GM18498 (cell line): ENCODE results near the gene ATF5.

Experiments used
- ATAC-seq: cut with Tn5 transposase; IDR thresholded peaks from one replicate; pipeline ENCODE4 v1.9.1; 2021; ENCODE audit warnings: mild to moderate bottlenecking, moderate library complexity; ENCODE audit not compliant: unreplicated experiment

Gene ATF5

DNA sequence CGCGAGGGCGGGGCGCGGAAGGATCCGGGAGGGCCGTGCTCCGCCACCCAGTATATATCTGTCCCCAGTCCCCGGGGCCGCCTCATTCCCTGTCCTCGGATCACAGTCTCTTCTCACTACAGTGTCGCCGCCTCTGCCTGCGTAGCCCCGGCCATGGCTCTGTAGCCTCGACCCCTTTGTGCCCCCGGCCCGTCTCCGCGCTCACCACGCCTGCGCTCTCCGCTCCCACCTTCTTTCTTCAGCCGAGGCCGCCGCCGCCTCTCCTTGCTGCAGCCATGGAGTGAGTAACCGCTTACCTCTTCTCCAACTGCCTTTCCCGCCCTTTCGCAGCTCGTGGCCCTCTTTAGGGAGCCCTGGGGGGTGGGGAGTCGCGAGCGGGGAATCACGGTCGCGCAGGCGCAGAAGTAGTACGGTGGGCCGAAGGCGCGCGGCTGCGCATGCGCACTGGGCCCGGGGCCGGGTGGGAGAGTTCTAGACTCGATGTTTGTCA lies at the start of gene ATF5, which contains the start of gene NUP62:
TSS of gene ATF5 (plus strand) at position 85 of the 490 bp plus-strand sequence. CDS start 1,646 bp downstream, outside the sequence.
TSS of gene NUP62 (minus strand) at position 384 of the 490 bp plus-strand sequence. CDS start 19,697 bp downstream, outside the sequence.
- peak; percentile 58 for ATAC-seq

DNA sequence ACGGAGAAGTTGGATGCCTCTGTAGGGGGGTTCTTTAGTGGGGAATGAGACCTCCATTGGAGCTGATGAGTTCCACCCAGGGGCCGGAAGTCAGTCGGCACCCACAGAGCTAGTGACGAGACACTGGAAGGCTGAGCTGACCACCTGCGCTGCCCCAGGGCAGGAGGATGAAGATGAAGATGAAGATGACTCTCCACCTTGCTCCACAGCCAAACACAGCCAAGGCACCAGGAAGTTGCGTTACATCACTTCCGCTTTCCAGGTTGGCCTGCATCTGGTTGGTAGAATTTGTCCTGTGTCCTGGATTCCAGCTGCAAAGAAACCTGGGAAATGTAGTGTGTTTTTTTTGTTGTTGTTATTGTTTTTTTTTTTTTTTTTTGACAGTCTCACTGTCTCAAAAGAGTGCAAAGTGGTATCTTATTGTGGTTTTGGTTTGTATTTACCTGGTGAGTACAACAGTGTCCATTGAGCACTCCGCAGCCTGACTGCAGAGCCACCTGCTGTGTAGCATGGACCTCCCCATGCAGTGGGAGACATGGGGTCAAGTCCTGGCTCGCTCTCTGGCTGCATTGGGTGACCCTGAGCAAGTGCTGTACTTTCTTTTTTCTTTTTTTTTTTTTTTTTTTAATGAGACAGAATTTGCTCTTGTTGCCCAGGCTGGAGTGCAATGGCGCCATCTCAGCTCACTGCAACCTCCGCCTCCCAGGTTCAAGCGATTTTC lies 49.6 kb upstream of the ATF5 start:
- no peak for ATAC-seq

GRCh38 chr19:49880162-49880869 lies 48.7 kb upstream of the ATF5 start:
- ATAC-seq, result no peak

- ATAC-seq, result no peak
These were observed 47.8 kb upstream of the ATF5 start for GRCh38 chr19:49881186-49881585.

- no peak for ATAC-seq
These were observed 47.2 kb upstream of the ATF5 start for GRCh38 chr19:49881672-49882394.

DNA sequence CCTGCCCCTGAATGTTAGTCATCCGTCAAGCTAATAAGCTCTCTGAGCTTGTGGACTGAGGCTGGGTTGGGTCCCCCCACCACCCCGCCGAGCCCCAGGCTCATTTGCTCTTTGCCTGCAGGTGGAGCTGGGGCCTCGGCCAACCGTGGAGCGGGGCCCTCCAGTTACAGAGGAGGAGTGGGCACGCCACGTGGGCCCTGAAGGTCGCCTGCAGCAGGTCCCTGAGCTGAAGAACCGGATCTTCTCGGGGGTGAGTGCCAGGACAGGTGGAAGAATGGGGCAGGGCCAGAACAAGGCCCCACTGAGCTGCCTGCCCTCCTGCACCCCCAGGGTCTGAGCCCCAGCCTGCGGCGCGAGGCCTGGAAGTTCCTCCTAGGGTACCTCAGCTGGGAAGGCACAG lies 46.4 kb upstream of the ATF5 start:
- ATAC-seq, result no peak

- ATAC-seq, result no peak
These were observed 45.9 kb upstream of the ATF5 start for GRCh38 chr19:49883094-49883493.

DNA sequence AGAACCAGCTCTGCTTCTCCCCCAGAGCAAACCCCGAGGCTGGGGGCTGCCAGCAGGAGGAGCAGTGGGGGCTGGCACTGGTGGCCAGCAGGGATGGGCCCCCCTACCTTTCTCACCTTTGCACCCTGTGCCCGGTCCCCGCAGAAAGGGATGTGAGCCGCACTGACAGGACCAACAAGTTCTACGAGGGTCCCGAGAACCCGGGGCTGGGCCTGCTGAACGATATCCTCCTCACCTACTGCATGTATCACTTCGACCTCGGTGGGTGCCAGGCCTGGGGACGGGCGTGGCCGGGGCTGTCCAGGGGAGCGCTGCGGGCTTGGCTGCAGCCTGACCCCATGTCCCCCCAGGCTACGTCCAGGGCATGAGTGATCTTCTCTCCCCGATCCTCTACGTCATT lies 44.9 kb upstream of the ATF5 start:
- no peak for ATAC-seq

DNA sequence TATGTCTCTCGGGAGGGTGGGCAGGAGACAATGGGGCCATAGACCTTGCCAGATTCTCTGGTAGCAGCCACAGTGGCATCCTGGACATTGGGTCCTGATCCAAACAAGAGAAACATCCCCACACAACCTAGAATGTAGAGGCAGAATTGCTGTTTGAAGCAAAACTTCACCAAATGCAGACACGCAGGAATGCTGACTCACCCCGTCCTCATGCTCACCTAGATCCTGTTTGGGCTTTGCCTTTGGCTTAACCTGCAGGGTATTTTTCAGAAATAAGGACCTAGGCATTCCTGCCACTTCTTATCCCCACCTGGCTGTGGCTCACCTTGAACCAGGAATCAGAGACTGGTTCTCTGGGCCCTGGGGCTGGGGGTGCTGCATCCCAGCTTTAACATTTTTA lies 44.2 kb upstream of the ATF5 start:
- no peak for ATAC-seq

DNA sequence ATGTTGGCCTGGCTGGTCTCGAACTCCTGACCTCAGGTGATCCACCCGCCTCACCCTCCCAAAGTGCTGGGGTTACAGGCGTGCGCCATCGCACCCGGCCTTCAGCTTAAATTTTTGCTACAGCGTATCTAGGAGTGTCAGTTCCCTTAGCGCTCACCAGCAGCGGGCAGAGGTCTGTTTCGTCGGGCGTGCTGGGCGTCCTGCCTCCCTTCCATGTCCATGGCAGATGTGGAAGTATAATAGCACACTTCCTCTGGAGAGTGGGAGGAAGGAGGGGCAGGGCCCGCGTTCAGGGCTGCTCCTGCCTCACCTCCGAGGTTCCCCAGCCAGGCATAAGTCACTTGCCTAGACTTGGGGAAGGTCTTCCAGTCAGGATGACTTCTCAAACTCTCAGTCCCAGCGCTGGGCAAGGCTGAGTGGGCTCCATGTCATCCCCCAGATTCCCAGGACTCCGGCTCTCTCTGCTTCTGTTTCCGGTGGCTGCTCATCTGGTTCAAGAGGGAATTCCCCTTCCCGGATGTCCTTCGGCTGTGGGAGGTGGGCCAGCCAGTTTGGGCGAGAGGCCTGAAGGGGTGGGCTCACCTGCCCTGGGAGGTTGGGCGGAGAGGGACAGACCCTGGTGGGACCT lies 41.9 kb upstream of the ATF5 start:
- ATAC-seq, result no peak

- no peak for ATAC-seq
These were observed 41.1 kb upstream of the ATF5 start for GRCh38 chr19:49887665-49888509.

- no peak for ATAC-seq
These were observed 40.5 kb upstream of the ATF5 start for GRCh38 chr19:49888510-49888824.

DNA sequence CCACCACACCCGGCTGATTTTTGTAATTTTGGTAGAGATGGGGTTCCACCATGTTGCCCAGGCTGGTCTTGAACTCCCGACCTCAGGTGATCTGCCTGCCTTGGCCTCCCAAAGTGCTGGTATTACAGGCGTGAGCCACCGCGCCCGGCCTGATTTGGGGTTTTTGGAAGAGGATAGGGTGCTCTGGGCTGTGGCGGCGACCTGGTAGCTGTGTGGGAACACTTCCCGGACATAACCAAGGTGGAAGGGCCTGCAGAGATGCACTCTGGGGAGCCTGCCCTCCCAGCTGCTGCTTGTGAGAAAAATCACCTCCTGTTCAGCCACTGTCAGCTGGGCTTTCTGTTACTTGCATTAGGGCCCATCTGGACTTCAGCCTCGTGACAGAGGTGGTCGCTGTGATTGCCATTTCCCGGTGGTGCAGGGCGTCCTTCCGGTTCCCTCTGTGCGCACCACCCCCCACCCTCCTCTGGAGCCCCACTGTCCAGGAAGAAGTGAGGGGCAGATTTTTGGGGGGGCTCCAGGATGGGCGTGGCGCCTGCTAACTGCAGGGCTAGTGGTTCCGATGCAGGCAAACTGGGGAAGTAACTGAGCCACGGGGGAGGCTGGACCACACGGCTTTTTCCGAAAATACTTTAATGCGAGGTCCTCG lies 39.8 kb upstream of the ATF5 start:
- ATAC-seq, result no peak

DNA sequence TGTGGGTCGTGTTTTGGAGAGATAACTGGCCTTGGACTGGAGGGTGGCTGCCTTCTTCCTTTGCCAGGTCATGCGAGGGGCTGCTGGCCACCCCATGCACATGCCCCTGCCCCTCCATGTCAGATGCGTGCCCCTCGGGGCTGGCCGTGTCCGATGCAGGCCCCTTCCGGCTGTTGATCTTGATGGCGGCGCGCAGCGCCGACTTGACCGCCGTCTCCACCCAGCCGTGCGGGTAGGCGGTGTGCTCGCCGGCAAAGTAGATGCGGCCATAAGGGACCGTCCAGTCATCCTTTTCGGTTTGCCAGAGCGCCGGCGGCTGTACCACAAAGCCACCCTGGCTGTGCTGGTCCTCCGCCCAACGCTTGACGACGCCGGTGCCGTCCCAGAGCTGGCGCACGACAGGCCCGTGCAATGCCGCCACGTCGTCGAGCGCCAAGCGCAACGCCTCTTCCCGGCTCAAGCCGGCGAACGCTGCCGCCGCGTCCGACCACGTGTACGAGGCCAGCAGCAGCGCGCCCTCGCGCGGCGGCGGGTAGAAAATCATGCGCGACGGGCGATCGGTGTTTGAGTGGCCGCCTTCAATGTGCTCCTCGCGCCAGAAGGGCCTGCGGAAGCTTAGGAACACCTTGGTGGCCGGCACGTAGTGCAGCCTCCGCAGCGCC lies 39.2 kb upstream of the ATF5 start:
- ATAC-seq, result no peak

DNA sequence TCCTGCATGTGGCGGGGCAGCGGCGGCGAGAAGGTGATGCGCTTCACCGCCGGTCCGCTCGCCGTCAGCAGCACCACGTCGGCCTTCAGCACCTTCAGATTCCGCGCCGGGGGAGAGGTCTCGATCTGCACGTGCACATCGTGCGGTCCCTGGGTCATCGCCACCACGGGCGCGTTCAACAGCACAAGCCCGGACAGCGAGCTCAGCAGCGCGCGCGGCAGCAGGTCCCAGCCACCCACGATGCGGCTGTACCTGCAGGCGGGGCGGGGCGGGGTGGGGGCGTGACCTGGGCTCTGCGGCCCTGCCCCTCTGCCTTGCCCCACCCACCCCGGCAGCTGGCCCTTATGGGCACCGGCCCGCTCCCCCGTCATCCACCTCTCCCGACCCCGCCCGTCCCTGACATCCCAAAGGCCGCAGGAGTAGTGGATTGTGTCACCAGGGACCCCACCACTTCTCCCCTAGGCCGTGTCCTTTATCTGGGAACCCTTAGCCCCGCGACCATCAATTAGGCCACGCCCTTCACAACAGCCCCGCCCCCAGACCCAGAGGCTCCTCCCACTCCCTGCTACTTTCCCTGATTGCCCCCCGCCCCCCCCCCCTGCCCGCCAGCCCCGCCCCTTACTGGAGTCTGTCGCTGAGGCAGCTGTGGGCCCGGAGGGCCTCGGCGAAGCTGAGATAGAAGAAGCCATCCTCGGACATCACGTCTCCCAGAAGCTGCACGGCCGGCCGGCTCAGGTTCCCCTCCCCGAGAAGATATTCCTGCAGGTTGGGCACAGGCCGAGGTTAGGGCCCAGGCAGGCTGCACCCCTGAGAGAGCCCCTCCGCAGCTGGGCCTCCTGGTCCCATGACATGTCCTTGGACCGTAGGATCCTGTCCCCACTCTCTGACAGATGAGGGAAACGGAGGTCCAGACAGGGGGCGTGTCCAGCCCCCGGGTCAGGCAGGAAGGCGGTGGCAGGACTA lies 38.4 kb upstream of the ATF5 start:
- no peak for ATAC-seq

GRCh38 chr19:49891393-49891792 lies 37.6 kb upstream of the ATF5 start:
- no peak for ATAC-seq

GRCh38 chr19:49892716-49893115 lies 36.3 kb upstream of the ATF5 start:
- no peak for ATAC-seq

DNA sequence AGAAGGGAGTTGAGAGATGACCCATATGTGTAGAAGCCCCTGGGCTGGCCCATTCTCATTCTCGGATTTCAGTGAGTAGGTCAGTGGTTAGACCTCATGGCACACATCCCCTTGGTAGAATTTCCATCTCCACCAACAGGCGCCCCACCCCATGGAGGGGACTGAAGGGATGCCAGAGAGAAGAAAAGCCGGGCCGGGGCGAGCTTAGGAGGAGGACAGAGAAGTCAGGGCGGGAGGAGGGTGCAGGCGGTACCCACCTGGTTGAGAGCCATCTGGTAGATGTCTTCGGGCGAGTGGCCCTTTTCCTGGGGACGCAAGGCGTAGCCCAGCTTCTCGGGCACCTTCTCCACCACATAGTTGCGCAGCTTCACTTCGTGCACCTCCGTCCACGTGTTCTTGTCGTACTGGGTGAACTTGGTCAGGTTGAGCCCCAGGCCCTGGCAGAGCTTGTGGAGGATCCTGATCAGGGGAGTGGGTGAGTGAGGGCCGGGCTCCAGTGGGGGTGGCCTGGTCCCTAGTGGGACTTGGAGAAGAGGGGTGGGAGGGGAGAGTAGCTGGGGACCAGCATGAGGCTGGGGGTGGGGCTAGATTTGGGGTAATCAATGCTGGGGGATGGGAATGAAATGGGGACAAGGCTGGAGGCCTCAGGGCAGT lies 34.9 kb upstream of the ATF5 start:
- no peak for ATAC-seq
